GM19397 (cell line): ENCODE measurements around the gene MRGPRX4.
"Not testable (repeated sequence)": the region's sequence is repeated elsewhere in the genome, so short reads cannot be mapped to it uniquely, and the experiment has no call there.

Experiments
- ATAC-seq: cut with Tn5 transposase; IDR thresholded peaks from one replicate; pipeline ENCODE4 v1.9.1; 2021; ENCODE audit warnings: mild to moderate bottlenecking, moderate library complexity; ENCODE audit not compliant: unreplicated experiment

MRGPRX4 gene

DNA sequence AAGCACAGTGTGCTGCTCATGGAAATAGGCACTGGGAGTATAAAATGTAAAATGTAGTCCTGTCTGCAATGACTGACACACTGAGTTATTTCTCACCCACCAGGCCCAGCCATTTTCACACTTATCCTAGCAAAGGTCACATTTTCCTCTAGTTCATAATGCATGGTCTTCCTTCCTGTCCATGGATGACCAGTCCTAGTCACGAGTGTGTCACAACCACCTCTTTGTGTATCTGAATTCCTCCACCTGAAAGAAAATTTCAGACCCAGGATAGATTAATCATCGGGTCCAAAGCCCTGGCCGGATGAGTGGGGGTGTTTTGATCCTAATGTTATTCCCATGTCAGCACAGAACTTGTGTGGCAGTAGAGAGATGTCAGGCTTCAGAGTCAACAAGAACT, at the start of gene MRGPRX4:
Gene MRGPRX4, plus strand, starts transcription at position 172 of the 400 bp plus-strand sequence. CDS start 420 bp downstream, outside the sequence.
- ATAC-seq, result no peak

DNA sequence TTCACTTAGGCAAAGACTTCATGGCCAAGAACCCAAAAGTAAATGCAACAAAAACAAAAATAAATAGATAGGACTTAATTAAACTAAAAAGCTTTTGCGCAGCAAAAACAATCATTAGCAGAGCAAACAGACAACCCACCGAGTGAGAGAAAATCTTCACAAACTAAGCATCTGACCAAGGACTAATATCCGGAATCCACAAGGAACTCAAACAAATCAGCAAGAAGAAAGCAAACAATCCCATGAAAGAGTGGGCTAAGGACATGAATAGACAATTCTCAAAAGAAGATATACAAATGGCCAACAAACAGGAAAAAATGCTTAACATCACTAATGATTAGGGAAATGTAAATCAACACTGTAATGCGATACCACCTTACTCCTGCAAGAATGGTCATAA, 41.5 kb upstream of the MRGPRX4 start:
- not testable (repeated sequence) for ATAC-seq

DNA sequence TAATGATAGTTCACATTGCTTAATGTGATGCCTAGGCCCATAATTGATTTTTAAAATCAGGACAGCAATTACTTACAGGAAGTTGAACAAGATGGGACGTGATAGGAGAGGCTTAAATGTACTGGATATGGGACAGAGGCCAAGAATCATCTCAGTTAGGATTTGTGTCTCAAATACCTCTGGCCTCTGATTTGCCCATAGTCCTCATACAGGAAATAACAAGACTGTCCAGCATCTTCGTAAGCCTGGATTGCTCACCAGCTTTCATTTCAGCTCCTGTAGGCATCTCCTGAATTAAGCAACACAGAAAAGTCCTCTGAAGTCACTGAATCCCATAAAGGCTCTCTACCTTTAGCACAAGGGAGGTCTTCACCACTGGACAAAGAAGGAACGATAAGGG, 40.3 kb upstream of the MRGPRX4 start, which contains the start of gene MRGPRX3:
Gene MRGPRX3, plus strand, starts transcription at position 231 of the 400 bp plus-strand sequence. CDS start 4,632 bp downstream, outside the sequence.
- ATAC-seq, result no peak

DNA sequence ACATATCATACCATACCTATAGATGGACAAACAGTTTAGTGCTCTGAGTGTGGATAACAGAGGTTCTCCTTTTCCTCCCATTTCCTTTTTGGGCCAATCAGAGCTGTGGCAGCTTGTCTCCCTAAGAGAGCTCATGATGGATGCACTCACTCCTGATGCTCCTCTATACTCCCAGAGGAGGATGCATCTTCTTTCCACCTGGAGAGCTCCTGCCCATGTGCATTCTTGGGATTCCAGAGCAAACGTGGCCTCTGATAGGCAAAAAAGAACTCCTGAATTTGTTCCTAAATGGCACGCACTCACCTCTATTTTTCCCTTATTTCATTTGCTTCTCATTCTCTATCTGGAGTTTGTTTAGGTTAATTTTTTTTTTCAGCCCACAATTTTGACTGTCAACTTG, 37.3 kb upstream of the MRGPRX4 start:
- no peak for ATAC-seq

DNA sequence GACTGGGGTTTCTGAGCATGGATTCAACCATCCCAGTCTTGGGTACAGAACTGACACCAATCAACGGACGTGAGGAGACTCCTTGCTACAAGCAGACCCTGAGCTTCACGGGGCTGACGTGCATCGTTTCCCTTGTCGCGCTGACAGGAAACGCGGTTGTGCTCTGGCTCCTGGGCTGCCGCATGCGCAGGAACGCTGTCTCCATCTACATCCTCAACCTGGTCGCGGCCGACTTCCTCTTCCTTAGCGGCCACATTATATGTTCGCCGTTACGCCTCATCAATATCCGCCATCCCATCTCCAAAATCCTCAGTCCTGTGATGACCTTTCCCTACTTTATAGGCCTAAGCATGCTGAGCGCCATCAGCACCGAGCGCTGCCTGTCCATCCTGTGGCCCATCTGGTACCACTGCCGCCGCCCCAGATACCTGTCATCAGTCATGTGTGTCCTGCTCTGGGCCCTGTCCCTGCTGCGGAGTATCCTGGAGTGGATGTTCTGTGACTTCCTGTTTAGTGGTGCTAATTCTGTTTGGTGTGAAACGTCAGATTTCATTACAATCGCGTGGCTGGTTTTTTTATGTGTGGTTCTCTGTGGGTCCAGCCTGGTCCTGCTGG, 35.3 kb upstream of the MRGPRX4 start:
- no peak for ATAC-seq

DNA sequence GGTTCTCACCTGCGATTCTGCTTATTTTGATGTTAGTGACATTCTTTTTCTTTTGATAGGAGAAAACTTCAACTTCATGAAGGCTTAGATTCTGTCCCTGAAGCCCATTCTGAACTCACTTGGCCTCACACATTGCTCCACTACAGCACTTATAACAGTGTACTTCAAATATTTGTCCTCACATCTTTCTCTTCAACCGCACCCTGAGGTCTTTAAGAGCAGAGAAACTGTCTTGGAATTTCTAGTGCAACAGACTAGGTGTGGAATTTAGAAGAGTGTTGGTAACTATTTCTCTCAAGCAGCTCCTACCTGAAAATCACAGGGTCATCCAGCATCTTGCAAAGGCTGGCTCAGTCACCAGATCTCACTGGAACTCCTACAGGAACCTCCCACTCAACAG, 32.5 kb upstream of the MRGPRX4 start:
- ATAC-seq, result no peak

DNA sequence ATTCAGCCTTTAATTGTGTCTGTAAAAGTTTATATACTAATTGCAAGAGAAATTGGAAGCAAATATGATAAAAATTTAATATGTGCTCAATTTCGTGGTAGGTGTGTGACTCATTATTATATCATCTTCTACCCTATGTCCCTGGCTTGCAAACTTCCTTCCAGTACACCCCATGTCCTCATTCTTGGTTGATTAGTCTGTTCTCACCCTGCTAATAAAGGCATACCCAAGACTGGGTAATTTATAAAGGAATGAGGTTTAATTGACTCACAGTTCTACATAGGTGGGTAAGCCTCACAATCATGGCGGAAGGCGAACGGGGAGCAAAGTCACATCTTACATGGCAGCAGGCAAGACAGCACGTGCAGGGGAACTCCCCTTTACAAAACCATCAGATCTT, 28.4 kb upstream of the MRGPRX4 start:
- ATAC-seq, result no peak

DNA sequence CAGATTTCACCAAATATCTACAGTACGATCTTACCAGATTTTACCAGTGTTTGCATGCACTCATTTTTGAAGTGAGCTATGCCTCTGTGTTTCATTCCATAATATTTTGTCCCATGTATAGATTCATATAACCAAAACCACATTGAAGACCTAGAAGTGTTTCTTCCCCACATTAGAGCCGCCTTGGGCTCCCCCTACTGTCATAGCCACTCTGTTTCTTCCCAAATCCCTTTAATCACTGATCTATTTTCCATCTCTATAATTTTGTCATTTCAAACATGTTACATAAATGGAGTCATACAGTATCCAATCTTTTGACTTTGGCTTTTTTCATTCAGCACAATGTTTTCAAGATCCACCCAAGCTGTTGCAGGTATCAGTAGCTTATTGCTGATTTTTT, 27.6 kb upstream of the MRGPRX4 start:
- ATAC-seq, result no peak

DNA sequence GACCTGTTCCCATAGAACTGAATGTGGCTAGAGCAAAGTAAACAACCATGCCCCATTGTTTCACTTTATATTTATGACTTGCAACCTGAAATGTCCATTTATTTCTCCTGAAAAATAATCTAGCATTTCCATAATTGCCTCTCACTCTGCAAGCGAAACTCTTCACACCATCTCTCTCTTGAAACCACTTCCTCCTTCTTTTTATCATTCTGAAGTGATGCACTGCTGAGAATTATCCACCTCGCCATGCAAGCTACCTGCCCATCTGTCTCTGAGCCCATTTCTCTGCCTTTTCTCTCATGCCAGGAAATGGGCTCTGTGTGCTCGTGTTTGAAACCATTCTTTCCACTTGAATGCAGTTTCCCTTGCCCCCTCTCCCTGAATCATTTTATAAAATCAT, 26.8 kb upstream of the MRGPRX4 start:
- ATAC-seq, result no peak

DNA sequence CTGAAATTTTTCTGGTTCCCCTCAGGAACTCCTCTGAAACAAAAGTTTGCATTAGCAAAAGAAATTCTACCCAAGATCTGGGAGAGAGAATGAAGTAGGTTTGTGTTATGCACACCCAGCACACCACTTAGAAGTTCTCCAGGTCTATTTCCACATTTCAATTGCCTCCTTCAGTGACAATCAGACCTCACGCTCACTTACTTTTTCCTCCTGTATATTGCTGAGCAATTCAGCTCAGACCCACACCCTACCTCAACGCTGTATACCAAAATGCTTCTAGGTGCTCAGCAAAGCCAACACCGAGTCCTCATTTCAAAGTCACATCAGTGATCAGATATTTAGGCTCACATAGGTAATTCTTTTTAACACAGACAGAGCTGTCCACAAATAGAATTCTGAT, 21.1 kb upstream of the MRGPRX4 start:
- ATAC-seq, result no peak

DNA sequence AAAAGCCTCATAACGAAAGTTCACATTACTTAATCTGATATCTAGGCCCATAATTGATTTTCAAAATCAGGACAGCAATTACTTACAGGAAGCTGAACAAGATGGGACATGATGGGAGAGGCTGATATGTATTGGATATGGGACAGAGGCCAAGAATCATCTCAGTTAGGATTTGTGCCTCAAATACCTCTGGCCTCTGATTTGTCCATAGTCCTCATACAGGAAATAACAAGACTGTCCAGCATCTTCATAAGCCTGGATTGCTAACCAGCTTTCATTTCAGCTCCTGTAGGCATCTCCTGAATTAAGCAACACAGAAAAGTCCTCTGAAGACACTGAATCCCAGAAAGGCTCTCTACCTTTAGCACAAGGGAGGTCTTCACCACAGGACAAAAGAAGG, 4.3 kb upstream of the MRGPRX4 start:
- no peak for ATAC-seq

DNA sequence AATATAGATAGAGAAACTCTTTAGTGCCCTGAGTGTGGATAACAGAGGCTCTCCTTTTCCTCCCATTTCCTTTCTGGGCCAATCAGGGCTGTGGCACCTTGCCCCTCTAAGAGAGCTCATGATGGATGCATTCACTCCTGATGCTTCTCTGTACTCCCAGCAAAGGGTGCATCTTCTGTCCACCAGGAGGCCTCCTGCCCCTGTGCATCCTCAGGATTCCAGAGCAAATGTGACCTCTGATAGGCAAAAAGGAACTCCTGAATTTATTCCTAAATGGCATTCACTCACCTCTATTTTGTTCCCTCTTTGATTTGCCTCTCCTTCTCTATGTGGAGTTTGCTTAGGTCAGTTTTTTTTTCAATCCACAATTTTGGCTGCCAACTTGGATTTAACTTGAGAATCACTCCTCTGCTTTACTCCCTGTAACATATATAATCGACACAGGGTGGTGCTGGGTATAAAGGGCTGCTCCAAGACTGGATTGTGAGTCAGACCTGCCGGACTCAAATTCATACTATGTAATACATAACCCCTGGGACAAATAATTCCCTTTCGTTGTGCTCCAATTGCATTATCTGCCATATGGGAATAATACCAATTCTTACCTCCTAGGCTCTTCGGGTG, 1.1 kb upstream of the MRGPRX4 start:
- ATAC-seq, result no peak

DNA sequence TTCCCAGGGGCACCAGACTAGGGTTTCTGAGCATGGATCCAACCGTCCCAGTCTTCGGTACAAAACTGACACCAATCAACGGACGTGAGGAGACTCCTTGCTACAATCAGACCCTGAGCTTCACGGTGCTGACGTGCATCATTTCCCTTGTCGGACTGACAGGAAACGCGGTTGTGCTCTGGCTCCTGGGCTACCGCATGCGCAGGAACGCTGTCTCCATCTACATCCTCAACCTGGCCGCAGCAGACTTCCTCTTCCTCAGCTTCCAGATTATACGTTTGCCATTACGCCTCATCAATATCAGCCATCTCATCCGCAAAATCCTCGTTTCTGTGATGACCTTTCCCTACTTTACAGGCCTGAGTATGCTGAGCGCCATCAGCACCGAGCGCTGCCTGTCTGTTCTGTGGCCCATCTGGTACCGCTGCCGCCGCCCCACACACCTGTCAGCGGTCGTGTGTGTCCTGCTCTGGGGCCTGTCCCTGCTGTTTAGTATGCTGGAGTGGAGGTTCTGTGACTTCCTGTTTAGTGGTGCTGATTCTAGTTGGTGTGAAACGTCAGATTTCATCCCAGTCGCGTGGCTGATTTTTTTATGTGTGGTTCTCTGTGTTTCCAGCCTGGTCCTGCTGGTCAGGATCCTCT, 709 bp downstream of the MRGPRX4 start:
- no peak for ATAC-seq

DNA sequence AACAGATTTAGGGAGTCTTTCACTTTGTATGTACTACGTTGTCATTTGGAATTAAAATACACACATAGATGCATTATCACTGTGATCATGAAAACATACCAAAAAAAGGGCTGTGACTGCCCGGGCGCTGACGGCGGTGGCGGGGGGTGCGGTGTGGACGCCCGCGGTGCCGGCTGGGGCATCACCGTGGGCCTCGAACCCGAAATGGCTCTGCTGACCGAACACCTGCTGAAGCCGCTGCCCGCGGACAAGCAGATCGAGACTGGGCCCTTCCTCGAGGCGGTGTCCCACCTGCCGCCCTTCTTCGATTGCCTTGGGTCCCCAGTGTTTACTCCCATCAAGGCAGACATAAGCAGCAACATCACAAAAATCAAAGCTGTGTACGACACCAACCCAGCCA, 16.2 kb downstream of the MRGPRX4 start:
- ATAC-seq, result no peak

DNA sequence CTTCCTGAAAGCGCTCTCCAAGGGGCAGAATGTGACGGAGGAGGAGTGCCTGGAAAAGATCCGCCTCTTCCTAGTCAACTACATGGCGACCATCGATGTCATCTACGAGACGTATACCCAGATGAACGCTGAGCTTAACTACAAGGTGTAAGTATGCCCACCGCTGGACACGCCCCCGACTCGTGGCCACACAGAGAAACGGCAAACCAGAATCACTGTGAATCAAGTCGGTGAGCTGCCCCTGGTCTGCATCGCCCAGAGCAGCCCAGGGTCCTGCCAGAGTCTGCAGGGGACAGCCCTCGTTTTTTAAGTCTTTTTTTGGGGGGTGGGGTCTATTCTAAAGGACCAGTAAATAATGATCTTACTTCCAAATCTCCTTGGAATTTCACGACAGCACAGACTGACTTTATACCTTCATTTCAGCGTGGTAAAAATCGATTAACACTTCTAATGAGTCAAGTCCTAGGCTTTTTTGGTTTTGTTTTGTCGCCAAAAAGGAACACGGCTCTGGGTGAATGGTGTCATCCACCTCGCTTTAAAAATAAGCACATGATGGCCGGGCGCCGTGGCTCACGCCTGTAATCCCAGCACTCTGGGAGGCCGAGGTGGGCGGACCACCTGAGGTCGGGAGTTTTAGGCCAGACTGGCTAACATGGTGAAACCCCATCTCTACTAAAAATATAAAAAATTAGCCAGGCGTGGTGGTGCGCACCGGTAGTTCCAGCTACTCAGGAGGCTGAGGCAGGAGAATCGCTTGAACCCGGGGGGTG, 17.0 kb downstream of the MRGPRX4 start:
- ATAC-seq, result not testable (repeated sequence)

DNA sequence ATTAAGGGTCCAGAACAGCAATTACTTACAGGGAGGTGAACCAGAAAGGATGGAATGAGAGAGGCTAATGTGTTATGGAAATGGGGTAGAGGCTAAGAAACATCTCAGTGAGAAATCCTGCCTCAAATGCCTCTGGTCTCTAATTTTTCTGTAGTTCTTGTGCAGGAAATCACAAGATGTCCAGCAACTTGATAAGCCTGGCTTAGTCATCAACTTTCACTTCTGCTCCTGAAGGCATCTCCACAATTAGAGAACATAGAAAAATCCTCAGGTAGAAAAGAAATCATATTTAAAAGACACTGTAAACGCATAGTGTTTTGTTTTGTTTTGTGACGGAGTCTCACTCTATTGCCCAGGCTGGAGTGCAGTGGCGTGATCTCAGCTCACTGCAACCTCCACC, 18.7 kb downstream of the MRGPRX4 start:
- ATAC-seq, result no peak

DNA sequence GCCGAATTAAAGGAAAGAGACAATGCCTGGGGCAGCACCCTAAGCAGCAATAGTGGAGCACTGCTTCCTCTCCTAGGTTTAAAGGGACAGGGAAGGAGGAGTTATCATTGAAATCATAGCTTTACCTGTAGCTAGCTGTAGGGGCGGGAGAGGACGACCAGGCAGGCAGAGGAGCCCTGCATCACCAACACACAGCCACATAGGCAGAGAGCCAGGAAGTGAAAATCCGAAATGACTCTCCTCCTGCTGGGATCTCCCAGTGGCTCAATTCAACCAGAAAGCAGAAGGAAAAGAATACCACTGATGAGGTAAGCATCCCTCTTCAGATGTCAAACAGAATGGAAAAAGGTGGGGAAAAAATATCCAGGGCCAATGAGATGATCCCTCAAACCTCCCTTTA, 20.4 kb downstream of the MRGPRX4 start:
- ATAC-seq, result no peak

DNA sequence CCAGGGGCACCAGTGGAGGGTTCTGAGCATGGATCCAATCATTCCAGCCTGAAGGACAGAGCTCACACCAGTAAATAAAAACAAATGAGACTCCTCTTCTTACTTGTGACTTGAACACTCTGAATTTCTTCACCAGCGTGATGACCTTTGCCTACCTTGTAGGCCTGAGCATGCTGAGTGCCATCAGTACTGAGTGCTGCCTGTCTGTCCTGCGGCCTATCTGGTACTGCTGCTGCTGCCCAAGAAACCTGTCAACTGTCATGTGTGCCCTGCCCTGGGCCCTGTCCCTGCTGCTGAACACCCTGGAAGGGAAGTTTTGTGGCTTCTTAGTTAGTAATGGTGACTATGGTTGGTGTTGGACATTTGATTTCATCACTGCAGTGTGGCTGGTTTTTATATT, 23.9 kb downstream of the MRGPRX4 start:
- ATAC-seq, result no peak

DNA sequence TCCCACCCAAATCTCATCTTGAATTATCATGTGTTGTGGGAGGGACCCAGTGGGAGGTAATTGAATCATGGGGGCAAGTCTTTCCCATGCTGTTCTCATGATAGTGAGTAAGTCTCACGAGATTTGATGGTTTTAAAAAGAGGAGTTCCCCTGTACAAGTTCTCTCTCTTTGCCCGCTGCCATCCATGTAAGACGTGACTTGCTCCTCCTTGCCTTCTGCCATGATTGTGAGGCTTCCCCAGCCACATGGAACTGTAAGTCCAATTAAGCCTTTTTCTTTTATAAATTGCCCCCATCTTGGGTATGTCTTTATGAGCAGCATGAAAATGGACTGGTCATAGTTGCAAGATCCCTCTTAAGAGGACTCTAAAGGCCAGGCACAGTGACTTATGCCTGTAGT, 25.1 kb downstream of the MRGPRX4 start:
- not testable (repeated sequence) for ATAC-seq

DNA sequence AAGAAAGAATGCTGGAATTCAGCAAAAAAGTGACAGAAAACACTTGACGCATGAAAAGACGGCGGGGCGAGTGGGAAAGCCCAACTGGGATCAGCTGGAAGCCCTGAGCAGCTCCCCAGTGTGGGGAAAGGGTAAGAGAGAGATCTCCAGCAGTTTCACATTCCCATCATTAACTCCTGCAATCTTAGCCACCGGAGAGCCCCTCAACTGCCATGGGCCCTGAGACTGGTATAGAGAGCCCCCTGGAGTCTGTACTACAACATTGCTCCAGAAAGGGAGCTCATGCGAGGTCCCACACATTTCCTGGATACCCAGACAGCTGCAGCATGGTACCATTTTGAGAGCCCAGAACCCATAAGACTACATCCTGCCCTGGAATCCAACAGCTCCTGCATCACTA, 31.1 kb downstream of the MRGPRX4 start:
- no peak for ATAC-seq

DNA sequence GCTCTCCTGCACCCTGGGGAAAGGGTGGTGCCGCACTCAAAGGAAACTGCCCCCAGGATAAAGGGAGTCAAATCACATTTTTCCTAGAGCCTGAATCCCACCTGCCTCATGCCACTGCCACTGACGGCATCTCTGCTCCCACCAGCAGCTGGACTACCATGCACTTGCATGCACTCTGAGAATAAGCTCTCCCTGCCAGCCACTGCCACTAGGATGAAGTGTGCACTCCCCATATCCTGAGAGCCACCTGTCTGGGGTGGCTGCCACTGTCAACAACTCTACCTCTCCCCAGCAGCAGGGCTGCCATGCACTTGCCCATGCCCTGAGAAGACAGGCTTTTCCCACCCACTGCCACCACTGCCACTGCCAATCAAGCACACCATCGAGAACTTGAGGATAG, 31.6 kb downstream of the MRGPRX4 start:
- no peak for ATAC-seq

DNA sequence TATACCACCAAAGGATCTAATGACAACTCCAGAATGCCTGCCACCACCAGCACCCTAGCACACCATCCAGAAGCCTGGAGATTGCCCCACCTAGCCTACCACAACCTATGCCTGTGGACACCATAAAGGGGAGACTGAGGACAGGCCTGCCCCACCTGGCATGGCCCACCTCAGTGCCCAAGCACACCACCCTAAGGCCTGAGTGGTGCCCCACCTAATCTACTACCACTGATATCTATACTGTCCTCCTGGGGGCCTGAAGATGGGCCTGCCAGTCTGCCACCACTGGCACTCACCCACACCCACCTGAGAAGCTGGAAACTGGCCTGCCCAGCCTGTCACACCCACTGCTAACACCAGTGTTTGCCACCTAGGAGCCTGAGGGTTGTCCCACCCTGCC, 32.1 kb downstream of the MRGPRX4 start:
- ATAC-seq, result no peak
